ENCODE results near the gene DCBLD2.
A peak's percentile ranks its signal among the peaks of the same experiment; 100 is the strongest.

Gene DCBLD2

DNA sequence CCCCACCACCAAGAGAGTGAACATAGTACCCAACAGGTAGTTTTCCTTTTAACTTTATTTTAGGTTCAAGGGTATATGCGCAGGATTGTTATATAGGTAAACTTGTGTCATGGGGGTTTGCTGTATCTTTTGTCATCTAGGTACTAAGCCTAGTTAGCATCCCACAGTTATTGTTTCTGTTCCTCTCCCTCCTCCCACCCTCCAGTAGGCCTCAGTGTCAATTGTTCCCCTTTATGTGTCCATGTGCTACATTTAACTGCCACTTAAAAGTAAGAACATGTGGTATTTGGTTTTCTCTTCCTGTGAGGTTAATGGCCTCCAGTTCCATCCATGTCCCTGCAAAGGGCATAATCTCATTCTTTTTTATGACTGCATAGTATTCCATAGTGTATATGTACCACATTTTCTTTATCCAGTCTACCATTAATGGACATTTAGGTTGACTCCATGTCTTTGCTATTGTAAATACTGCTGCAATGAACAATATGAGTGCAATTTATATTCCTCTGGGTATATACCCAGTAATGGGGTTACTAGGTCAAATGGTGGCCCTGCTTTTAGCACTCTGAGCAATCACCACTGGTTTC lies 72.2 kb downstream of the DCBLD2 start:
- no peak for DNase-seq

DNA sequence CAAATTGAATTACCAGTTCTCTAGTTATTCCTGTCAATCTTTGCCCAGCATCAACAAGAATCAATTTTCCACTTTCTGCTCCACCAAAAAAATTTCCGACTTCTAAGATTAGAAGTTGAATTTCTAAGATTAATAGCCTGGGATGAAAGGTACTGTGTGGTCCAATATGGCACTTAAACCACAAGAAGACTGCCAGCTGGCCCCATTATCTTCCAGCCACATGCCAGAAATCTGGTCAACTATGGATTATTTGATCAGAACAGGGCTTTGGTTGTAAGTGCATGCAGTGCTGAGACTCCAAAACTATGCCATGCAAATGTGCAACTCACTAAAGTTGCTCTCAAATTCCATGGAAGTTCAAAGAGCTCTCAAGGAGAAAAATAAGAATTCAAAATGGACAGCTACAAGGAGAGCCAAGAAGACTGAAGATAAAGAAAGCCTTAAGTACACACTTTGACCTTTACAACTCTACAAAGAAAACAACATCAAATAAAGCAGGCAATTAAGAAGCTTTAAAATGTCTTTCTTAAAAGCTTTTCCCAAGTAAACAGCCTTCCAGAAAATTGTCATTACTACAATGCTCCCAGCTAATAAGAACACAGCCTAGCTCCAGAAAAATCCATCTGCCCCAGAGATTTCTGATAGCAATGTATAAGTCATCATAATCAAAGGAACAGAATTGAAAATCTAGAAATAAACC lies 74.1 kb downstream of the DCBLD2 start:
- DNase-seq, result no peak

DNA sequence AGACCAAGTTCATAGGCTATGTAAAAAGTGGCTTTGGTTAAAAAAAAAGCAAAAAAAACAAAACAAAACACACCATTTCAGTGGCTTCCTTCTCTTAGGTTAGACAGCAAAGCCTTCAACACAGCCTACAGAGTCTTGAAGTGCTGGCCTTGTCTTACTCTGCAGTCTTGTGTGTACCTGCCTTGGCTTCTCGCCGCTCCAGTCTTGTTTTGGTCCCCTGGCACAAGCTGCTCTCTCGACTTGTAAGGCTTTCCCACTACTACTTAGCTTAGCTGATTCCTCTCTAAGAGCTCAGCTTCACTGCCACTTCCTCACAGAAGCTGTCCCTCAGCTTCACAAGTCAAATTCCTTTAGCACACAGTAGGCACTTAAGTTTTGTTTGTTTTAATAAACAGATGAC lies 75.4 kb downstream of the DCBLD2 start:
- no peak for DNase-seq

DNA sequence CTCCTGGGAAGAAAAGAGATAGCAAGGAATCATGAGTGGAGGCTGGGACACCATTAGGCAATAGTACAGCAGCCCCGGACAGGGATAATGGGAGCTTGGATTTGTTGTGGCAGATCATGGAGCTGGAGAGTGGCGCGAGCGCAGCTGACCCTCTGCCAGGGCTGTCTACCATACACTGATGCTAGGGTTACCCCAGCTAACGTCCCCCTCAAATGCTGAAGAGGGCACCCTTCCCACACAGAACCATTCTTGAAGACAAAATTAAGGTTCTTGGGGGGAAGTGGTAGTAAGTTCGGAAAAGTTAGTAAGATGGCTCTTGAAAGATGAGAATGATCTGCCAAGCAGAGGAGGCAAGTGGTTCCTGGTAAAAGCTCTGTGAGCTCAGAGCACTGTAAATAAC lies 77.2 kb downstream of the DCBLD2 start:
- no peak for DNase-seq

DNA sequence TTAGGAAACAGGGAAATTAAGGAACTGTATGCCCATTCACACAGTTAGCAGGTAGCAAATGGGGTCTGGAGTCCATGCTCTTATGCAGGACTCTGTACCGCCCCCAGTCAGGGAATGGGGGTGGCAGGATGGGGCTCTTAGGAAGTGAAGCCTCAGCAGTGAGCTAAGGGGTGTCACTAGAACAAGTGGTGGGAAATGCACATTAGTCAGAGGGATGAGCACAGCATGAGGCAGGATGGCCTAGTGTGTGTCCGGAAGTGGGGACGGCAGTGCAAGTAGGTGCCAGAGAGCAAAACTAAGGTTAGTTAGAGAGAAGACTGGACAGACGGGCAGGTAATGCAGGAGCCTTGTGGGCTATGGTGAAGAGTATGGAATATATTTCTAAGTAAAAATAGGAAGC lies 77.7 kb downstream of the DCBLD2 start:
- no peak for DNase-seq

DNA sequence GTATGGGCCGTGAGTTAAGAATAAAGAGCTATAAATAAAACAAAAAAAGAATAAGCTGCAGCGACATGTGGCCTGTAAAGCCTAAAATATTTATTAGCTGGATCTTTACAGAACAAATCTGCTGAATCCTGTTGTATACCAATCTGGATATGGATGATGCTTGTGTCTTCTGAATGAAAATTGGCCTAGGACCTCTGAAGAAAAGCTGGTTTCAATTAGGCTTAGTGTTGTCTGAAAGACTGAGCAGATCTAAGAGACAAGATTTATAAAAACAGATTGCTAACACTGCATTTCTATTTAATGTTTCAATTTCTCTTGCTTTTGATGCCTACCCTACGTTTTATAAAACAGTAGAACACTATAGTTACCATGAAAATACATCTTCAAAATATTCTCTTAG lies 80.4 kb downstream of the DCBLD2 start:
- DNase-seq, result no peak

DNA sequence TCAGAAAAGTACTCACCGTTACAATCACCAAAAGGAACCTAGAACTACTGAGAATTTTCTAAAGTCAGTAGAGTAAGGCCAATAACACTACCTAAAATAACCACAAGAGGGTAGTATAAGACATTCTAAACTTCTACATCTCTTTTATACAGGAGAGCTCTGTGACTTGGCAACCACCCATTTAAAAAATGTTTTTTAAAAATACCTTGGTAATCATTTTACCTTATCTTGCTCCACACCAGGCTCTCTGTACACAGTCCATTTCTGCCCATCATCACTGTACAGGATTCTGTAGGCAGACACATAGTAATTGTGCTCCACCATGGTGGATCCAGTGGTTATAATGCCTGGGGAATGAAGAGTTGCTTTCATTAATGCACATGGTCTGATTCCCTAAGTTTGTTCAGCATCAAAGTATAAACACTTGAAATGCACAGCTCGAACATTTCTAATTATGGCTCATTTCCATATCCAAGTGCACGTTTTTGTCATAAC lies 83.9 kb downstream of the DCBLD2 start:
- DNase-seq, result peak in 2 of 4 experiments; percentile 63 to 72

DNA sequence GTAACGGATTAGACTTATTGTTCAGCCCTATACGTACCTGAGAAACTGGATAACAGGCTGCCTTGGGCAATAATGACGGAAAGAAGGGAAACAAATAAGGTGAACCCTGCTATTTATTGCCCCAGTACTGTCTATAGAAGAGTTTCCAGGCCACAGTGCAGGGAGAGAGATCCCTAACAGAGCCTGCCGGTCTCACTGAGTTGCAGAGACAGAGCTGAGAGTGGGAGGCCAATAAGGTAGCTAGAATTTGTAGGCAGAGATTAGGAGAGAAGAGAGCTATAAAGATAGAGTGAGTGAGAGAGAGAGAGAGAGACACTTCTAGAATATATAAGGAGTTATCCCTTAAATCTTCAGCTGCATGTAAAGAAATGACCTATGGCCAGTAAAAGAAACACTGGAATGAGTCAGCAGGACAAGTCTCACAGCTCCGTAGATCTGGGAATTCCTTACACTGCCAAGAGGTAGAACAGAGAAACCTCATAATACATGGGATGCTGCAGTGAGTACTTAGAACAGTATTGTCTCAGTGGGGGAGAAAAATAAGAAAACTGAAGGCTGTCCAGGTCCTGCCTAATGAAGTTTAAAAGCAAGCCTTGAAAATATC lies 86.6 kb downstream of the DCBLD2 start:
- no peak for DNase-seq

DNA sequence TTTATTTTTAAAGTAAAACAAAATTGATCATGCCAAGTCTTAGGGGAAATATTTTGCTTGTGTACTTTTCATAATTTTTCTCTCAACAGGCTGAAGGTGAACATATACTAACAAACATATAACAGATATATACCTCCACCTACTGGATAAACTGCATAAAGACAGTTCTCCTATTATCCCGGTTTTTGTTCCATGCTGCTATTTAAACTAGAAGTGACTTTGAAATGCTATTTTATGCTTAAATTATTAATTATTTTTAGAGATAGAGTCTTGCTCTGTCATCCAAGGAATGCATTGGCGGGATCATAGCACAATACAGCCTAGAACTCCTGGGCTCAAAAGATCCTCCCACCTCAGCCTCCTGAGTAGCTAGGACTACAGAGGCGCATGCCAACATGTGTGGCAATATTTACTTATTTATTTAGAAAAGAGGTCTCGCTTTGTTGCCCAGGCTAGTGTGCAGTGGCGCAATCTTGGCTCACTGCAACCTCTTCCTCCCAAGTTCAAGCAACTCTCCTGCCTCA lies 88.6 kb downstream of the DCBLD2 start:
- DNase-seq, result peak in 3 of 4 experiments; percentile 13 to 70 (median 63)

DNA sequence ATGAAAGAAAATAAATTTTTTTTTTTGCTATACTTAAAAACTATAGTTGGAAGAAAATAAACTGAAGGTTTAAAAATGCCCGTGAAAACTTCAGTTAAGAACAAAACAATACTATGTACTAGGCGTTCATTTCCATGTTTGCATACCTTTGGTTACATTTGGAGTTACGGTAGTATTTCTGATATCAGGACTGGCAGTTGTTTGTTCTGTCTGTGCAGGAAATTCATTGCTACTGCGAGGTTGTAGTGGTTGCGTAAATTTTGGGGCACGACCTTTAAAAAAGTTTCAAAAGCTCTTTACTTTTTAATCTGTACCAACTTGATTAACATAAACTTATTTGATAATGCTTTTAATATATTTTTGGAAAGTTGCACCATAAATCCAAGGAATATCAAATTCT lies 90.4 kb downstream of the DCBLD2 start:
- DNase-seq, result no peak

DNA sequence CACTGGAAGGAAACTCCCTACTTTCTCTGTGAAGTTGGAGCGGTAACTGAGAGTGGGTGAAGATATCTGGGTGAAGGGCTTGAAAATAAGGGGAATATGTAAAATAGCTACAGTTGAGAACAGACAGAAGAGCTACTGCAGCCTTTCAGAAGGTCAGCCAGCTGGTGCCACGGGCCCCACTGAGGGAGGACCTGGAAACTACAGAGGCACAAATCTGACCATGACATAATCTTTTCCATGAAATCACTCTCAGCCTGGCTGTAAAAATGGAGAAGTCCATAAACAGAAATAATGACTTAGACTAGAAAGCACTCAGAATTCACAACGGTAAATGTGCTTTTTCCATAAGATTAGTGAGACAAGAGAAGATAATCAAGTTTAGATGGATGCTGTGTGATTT lies 91.9 kb downstream of the DCBLD2 start:
- peak; percentile 73 to 88 (median 83) for DNase-seq

DNA sequence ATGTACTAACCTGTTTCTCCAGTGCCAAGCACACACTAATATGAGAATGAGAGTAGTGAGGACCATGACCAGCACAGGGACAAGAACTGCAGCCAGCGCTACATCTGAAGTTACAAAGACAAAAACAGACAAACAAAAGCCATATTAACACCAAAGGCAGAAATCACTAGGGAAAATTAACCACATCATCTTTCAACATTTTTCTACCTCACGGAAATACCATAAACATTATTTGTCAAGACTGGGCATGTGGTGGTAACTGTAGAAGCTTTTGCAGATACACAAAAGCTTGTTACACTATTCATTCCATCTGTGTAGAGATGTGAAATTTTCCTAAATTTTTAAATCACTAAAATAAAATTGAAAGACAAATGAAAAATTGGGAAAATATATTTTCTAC lies 93.4 kb downstream of the DCBLD2 start:
- DNase-seq, result no peak

DNA sequence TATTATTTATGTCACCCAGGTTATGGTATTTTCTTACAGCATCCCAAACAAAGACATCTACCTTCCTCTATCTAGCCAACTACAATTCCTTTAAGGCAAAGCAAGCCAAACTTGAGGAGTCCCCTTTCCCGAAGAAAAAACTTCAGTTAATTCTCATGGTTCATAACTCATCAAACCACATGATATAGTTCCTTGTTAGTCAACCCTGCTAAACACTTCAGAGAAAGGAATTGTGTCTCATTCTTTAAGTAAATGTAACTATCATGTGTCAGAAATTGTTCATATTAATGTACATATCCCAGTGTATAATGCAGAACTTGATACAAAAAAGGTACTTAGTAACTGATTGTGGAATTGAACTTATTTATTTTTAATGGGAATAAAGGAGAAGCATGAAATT lies 93.9 kb downstream of the DCBLD2 start:
- peak in 3 of 4 experiments; percentile 28 to 66 (median 66) for DNase-seq

DNA sequence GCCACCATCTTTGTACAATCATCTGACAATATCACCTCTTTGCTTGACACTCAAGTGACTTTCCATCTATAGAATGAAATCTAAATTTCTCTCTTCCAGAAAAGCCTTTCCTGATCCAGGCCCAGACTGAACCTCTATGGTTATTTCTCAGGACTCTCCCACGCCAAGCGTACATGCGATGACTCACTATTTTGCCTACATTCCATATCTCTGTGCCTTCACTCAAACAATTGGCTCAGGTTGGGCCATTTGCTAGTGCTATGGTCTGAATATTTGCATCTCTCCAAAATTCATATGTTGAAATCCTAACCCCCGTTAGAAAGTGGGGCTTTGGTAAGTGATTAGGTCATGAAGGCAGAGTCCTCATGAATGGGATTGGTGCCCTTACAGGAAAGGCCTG lies 94.5 kb downstream of the DCBLD2 start:
- no peak for DNase-seq

DNA sequence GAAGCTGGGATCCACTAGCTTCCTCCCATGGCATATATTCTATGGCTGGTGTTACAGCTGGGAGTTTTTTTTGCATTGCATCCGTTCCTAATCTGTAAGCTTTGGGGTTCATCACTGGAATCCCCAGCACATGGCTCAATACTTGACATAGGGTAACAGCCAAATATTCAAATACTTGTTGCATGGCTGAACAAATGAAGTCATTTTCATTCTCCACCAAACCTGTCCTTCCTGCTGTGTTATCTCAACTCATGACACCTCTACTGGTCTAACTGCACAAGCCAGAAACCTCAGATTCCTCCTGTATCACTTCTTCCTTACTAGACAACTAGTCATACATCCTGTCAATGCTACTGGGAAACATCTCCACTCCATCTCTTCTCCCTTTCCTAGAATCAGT lies 95.0 kb downstream of the DCBLD2 start:
- no peak for DNase-seq

DNA sequence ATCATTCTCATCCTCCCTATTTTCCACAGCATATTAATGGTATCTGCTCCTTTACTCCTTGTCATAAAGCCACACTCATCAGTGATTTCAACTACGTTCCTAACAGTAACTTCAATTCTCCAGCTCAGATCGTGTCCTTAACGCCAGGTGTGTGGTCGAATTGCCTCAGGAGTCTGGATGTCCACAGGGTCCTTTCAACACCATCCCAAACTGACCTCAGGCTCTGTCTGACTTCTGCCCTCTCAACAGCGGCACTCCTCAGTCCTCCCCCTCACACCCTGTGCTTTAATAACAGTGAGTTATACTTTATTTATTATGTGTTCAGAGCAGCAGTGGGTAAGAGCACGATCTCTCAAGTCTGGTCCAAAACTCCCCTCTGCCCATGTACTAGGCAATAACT lies 95.9 kb downstream of the DCBLD2 start:
- no peak for DNase-seq

DNA sequence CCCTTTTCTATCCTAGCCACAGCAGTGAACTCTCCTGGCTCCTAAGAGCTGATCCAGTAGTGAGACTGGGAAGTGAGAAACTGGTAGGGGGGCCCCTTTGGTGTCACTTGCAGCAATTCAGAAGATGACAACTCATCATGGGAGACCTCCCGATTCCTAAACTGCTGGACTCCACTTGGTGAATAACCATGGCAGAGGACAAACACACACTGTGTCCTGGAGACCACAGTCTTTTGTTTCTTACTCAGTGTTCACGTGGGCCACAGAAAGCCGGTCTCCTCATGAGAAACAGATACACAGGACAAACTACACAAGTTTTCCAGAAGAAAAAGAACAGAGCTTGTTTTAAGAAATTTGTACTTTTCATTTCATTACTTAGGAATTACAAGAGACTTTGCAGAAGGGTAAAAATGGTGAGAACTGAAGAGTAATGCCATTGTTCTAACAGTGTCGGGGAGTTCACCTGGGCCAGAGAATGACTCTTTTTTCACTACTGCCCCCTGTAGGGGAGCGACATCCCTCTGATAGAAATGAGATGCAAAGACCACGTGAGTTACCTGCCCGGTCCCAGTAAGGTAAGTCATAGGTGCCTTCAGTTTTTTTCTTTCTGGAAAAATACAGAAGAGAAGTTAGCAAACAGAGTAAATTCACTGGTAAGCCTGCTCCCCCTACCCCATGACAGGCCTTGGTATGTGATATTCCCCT lies 100.3 kb downstream of the DCBLD2 start:
- no peak for DNase-seq

DNA sequence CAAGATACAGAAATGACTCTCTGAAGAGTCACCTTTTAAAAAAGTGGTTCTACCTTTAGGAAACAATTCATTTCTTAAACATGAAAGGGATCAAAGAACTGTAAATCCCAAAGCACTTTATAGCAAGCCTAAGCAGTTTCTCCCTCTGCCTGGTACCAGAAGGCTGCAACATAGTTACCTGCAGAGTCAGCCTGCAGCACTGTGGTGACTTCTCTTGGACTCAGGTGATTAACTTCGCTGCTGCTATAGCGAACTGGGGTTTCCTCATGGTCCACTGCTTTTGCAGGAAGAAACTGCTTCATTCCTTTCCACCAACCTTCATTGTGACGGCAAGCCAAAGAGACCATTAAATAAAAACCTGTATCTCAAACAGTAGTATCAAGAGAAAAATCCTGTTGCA lies 101.1 kb downstream of the DCBLD2 start:
- no peak for DNase-seq

DNA sequence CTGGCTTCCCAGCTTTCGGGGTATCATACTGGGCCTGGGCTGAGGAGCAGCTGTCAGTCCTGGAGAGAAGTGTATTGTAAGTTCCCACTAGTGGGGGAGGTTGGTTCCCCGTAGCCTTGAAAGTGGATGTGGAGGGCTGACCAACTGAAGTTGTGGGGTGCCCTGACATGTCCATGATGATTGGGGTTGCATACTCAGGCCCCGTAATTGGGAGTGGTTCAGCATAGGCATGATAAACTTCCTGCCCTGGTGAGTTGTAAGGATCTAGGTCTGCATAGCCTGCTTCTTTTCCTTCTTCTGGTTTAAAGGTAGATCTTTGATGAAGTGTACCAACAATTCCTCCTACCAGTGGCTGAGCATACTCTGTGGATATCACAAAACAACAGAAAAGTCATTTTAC lies 102.0 kb downstream of the DCBLD2 start:
- DNase-seq, result no peak

DNA sequence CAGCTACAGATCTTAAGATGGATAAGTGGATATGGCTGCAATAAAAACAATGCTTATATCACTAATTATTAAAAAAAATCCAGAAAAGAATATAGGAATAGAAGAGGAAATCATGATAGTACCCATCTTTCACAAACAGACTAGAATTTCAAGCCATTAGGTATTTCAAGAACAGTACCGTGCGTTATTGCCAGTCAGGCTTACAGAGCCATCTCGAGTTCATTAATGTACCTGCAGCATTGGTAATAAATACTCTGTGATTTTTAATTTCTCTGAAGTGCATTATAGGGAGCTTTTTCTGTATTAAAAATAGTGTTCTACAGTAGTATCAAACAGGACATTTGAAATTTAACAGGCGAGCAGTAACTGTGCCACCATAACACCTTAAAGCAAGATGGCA lies 102.7 kb downstream of the DCBLD2 start:
- DNase-seq, result no peak

DNA sequence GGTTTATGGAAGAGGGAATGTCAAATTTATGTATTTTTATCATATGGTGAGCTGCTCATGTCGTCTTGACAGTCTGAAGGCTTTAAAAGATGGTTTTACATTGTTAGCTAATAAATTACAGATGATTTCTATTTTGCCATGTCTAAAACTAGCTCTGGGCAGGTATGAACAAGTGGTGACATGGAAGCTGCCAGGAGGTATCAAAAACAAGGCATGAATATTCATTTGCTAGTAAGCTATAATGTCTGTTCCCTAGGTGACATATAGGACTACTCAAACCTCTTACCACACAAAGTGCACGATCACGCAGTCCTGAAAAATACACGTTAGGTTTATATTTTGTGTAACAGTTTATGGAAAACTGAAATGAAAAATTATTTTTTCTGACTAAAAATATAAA lies 103.6 kb downstream of the DCBLD2 start:
- no peak for DNase-seq

DNA sequence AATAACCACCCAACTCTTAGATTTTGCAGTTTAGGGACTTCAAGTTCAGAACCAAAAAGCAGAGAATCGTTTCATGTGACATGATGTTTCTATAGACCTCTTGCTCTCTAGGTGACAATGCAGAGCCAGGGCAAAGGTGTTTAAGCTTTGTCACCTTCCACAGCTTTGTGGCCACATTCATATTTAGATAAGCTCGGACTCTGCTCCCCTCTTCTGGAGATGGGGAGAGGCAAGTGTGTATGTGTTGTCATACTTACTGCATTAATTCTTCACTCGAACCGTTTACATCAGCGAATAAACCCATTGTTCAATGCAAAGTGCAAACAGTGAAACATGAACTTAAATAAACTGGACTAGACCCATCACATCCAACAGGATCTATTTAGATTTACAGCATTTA lies 105.2 kb downstream of the DCBLD2 start:
- no peak for DNase-seq

DNA sequence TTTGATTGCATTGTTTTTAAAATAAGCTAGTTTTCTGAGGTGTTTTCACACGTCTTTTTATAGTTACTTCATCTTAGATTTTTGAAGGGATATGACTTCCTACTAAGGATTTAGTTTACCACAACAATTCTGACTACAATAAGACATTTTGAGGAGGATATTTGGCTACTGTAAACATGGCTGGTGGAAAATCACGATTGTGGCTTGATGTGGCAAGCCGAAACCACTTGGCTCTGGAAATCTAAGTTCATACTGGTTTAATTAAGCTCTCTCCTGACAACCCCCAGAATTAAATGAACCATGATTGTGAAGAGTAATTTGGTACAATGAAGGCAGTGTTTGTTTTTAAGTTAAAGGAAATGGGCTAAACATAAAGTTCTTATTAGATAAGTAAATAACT lies 107.5 kb downstream of the DCBLD2 start:
- DNase-seq, result no peak
